Activated CD4-positive, alpha-beta T cell treated with anti-CD3 and anti-CD28 coated beads, Interleukin-10, Interleukin-2, amounts not matched to agents 100 ng/mL and 50 ng/mL, durations not matched to agents 16 hours and 8 hours (primary cell): ENCODE measurements around the gene ABCC2.
"Not testable (repeated sequence)": the region's sequence is repeated elsewhere in the genome, so short reads cannot be mapped to it uniquely, and the experiment has no call there.

Experiments
- DNase-seq: peaks from one replicate; pipeline ENCODE4 v3.0.0-alpha.2; 2020

The ABCC2 gene

GRCh38 chr10:99782447-99783286, at the start of gene ABCC2:
Gene ABCC2, plus strand, starts transcription at chr10:99782640. Its CDS starts 205 bp downstream, at chr10:99782845.
- no peak for DNase-seq

GRCh38 chr10:99733366-99733765, 49.1 kb upstream of the ABCC2 start:
- DNase-seq = no peak

GRCh38 chr10:99734111-99734510, 48.3 kb upstream of the ABCC2 start:
- DNase-seq = not testable (repeated sequence)

GRCh38 chr10:99740260-99740659, 42.2 kb upstream of the ABCC2 start:
- DNase-seq = no peak

GRCh38 chr10:99740933-99741559, 41.4 kb upstream of the ABCC2 start:
- DNase-seq = no peak

GRCh38 chr10:99742254-99742653, 40.2 kb upstream of the ABCC2 start:
- DNase-seq = no peak

- peak; percentile 27 for DNase-seq
Observed at GRCh38 chr10:99742701-99743100, 39.7 kb upstream of the ABCC2 start.

GRCh38 chr10:99743841-99744240, 38.6 kb upstream of the ABCC2 start:
- DNase-seq = no peak

GRCh38 chr10:99746166-99746565, 36.3 kb upstream of the ABCC2 start:
- DNase-seq = not testable (repeated sequence)

GRCh38 chr10:99748823-99749451, 33.5 kb upstream of the ABCC2 start:
- no peak for DNase-seq

- DNase-seq = no peak
Observed at GRCh38 chr10:99750641-99751040, 31.8 kb upstream of the ABCC2 start.

GRCh38 chr10:99754670-99755069, 27.8 kb upstream of the ABCC2 start:
- DNase-seq = no peak

- DNase-seq = no peak
Observed at GRCh38 chr10:99756159-99756558, 26.3 kb upstream of the ABCC2 start.

- no peak for DNase-seq
Observed at GRCh38 chr10:99758211-99758891, 24.1 kb upstream of the ABCC2 start.

- DNase-seq = no peak
Observed at GRCh38 chr10:99760321-99760720, 22.1 kb upstream of the ABCC2 start.

- DNase-seq = no peak
Observed at GRCh38 chr10:99761365-99761764, 21.1 kb upstream of the ABCC2 start.

- DNase-seq = no peak
Observed at GRCh38 chr10:99765672-99766301, 16.7 kb upstream of the ABCC2 start.

GRCh38 chr10:99766302-99766681, 16.1 kb upstream of the ABCC2 start:
- peak; percentile 72 for DNase-seq

GRCh38 chr10:99767901-99768300, 14.5 kb upstream of the ABCC2 start:
- no peak for DNase-seq

GRCh38 chr10:99768556-99768955, 13.9 kb upstream of the ABCC2 start:
- DNase-seq = no peak

GRCh38 chr10:99769706-99770105, 12.7 kb upstream of the ABCC2 start:
- DNase-seq = no peak

GRCh38 chr10:99770408-99771045, 11.9 kb upstream of the ABCC2 start:
- no peak for DNase-seq
